ENCODE data around the gene HSBP1.

DNA sequence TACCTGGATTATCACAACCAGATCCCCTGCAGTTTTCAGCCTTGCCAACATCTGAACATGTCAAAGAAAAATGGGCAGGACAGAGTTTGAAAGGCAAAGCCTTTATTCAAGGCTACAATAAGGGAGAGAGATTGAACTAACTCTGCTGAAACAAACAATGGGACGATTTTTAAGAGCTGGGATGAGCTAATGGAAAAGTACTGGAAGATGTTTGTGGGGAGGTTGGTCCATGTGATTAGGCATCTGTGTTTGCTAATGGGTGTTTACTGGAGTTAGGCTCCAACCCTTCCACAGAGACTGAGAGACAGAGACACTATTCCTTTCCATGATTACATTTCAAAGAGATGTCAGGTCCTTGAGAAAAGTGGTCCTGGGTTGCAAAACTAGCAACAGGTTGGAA, 35.0 kb upstream of the HSBP1 start:
- TF ChIP-seq, protein P1, sequence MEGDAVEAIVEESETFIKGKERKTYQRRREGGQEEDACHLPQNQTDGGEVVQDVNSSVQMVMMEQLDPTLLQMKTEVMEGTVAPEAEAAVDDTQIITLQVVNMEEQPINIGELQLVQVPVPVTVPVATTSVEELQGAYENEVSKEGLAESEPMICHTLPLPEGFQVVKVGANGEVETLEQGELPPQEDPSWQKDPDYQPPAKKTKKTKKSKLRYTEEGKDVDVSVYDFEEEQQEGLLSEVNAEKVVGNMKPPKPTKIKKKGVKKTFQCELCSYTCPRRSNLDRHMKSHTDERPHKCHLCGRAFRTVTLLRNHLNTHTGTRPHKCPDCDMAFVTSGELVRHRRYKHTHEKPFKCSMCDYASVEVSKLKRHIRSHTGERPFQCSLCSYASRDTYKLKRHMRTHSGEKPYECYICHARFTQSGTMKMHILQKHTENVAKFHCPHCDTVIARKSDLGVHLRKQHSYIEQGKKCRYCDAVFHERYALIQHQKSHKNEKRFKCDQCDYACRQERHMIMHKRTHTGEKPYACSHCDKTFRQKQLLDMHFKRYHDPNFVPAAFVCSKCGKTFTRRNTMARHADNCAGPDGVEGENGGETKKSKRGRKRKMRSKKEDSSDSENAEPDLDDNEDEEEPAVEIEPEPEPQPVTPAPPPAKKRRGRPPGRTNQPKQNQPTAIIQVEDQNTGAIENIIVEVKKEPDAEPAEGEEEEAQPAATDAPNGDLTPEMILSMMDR (IDR thresholded peaks at IDR 0.05), result no peak
- TF ChIP-seq EP300 (IDR thresholded peaks at IDR 0.05), result no peak
- no peak for TF ChIP-seq POLR2AphosphoS5 (IDR thresholded peaks at IDR 0.05)
